Mucosa of rectum (tissue), 2 donors: ENCODE measurements around the gene MMP24OS.

Source experiments
- H3K27ac ChIP-seq, 2 donors: one replicate each; pipeline ENCODE4 v1.7.0; 2013; ENCODE audit warnings: inconsistent platforms in 2 of 2, low read depth in 2 of 2, low read length in 2 of 2
- H3K27me3 ChIP-seq, 2 donors: one replicate each; pipeline ENCODE4 v1.7.0; 2013; ENCODE audit warnings: low read length in 2 of 2; ENCODE audit not compliant: control insufficient read depth in 2 of 2, insufficient read depth in 2 of 2
- H3K36me3 ChIP-seq, 2 donors: one replicate each; pipeline ENCODE4 v1.7.0; 2013; ENCODE audit warnings: low read length in 2 of 2; ENCODE audit not compliant: control insufficient read depth in 2 of 2, insufficient read depth in 2 of 2
- H3K4me1 ChIP-seq, 2 donors: one replicate each; pipeline ENCODE4 v1.7.0; 2013; ENCODE audit warnings: low read length in 2 of 2, mild to moderate bottlenecking in 1 of 2; ENCODE audit not compliant: control insufficient read depth in 2 of 2, insufficient read depth in 2 of 2
- H3K4me3 ChIP-seq, 2 donors: one replicate each; pipeline ENCODE4 v1.7.0; 2013; ENCODE audit warnings: low read length in 2 of 2
- H3K9ac ChIP-seq, 2 donors: one replicate each; pipeline ENCODE4 v1.7.0; 2013; ENCODE audit warnings: low read length in 2 of 2, low read depth in 1 of 2, mild to moderate bottlenecking in 1 of 2
- H3K9me3 ChIP-seq, 2 donors: one replicate each; pipeline ENCODE4 v1.7.0; 2013; ENCODE audit warnings: low read length in 2 of 2; ENCODE audit not compliant: control insufficient read depth in 2 of 2
- donor health status: healthy.
- donor health status: Normal muscosa, but diverticular disease.

MMP24OS gene

GRCh38 chr20:35237486-35237885 lies 40.4 kb downstream of the MMP24OS start:
- H3K9me3 ChIP-seq = no peaks in the 10 kb centered on the region
- H3K27ac ChIP-seq = no peak overlapping the region
- H3K4me3 ChIP-seq = no peak overlapping the region
- H3K36me3 ChIP-seq = peaks cover 0 to 7% of the 10 kb centered on the region in 2 donors
- no peak overlapping the region for H3K9ac ChIP-seq
- no peaks in the 10 kb centered on the region for H3K27me3 ChIP-seq
- no peaks in the 10 kb centered on the region for H3K4me1 ChIP-seq

- Histone ChIP-seq H3K27me3 (no peaks in the 10 kb centered on the region), H3K9me3 (no peaks in the 10 kb centered on the region), H3K36me3 (peaks cover 0 to 9% of the 10 kb centered on the region in 2 donors), H3K27ac (no peak overlapping the region), H3K4me3 (no peak overlapping the region), H3K4me1 (no peaks in the 10 kb centered on the region), H3K9ac (no peak overlapping the region)
Measured at GRCh38 chr20:35235881-35236280, 42.0 kb downstream of the MMP24OS start.

- no peak overlapping the region for H3K27ac ChIP-seq
- H3K9me3 ChIP-seq = no peaks in the 10 kb centered on the region
- no peaks in the 10 kb centered on the region for H3K27me3 ChIP-seq
- H3K4me1 ChIP-seq = no peaks in the 10 kb centered on the region
- no peak overlapping the region for H3K4me3 ChIP-seq
- peaks cover 0 to 9% of the 10 kb centered on the region in 2 donors for H3K36me3 ChIP-seq
- H3K9ac ChIP-seq = no peak overlapping the region
Measured at GRCh38 chr20:35232575-35232974, 45.3 kb downstream of the MMP24OS start.

- Histone ChIP-seq H3K9ac (no peak overlapping the region), H3K27ac (no peak overlapping the region), H3K27me3 (peaks cover 5 to 7% of the 10 kb centered on the region in 2 donors), H3K4me1 (peaks cover 2 to 6% of the 10 kb centered on the region in 2 donors), H3K36me3 (no peaks in the 10 kb centered on the region), H3K4me3 (peak overlapping the region; percentile 45 to 53), H3K9me3 (no peaks in the 10 kb centered on the region)
Measured at GRCh38 chr20:35226884-35227681, 50.8 kb downstream of the MMP24OS start.
